ENCODE data around the gene U2SURP.
"Not testable (repeated sequence)": the region's sequence is repeated elsewhere in the genome, so short reads cannot be mapped to it uniquely, and the experiment has no call there.

DNA sequence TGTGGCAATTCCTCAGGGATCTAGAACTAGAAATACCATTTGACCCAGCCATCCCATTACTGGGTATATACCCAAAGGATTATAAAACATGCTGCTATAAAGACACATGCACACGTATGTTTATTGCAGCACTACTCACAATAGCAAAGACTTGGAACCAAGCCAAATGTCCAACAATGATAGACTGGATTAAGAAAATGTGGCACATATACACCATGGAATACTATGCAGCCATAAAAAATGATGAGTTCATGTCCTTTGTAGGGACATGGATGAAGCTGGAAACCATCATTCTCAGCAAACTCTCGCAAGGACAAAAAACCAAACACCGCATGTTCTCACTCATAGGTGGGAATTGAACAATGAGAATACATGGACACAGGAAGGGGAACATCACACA is 12.5 kb upstream of the U2SURP start:
- TF ChIP-seq, protein P1, sequence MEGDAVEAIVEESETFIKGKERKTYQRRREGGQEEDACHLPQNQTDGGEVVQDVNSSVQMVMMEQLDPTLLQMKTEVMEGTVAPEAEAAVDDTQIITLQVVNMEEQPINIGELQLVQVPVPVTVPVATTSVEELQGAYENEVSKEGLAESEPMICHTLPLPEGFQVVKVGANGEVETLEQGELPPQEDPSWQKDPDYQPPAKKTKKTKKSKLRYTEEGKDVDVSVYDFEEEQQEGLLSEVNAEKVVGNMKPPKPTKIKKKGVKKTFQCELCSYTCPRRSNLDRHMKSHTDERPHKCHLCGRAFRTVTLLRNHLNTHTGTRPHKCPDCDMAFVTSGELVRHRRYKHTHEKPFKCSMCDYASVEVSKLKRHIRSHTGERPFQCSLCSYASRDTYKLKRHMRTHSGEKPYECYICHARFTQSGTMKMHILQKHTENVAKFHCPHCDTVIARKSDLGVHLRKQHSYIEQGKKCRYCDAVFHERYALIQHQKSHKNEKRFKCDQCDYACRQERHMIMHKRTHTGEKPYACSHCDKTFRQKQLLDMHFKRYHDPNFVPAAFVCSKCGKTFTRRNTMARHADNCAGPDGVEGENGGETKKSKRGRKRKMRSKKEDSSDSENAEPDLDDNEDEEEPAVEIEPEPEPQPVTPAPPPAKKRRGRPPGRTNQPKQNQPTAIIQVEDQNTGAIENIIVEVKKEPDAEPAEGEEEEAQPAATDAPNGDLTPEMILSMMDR (IDR thresholded peaks at IDR 0.05) = not testable (repeated sequence)
- not testable (repeated sequence) for TF ChIP-seq EZH2phosphoT487, EZH2 (IDR thresholded peaks at IDR 0.05)
